Gastroesophageal sphincter (tissue), 3 donors: Measurements from ENCODE around the gene LCORL.

ENCODE experiments used
- CTCF ChIP-seq, 4 experiments: fragments of 200-600 bp in 2 of 4; fragments of 450-650 bp in 2 of 4; sonication (generic) in 1 of 4; IDR thresholded peaks; one replicate each; pipeline ENCODE4 v1.5.1; 2017 to 2019; ENCODE audit warnings: antibody characterized with exemption in 4 of 4, mild to moderate bottlenecking in 2 of 4, moderate library complexity in 2 of 4
- EP300 ChIP-seq: sonication (generic); formaldehyde crosslinking; IDR thresholded peaks from one replicate; pipeline ENCODE4 v1.6.1; 2017; ENCODE audit warnings: antibody characterized with exemption, mild to moderate bottlenecking
- POLR2A ChIP-seq, 2 donors: fragments of 450-650 bp; IDR thresholded peaks; one replicate each; pipeline ENCODE4 v1.6.1; 2017; ENCODE audit warnings: antibody characterized with exemption in 2 of 2, mild to moderate bottlenecking in 2 of 2, moderate library complexity in 1 of 2
- POLR2AphosphoS5 ChIP-seq: sonication (generic); formaldehyde crosslinking; IDR thresholded peaks from one replicate; pipeline ENCODE4 v1.6.1; 2017; ENCODE audit warnings: antibody characterized with exemption

GRCh38 chr4:17997129-17997528 lies 24.4 kb downstream of the LCORL start:
- TF ChIP-seq EP300: no peak
- TF ChIP-seq POLR2A (IDR thresholded peaks at IDR 0.05): no peak
- no peak for TF ChIP-seq CTCF (IDR thresholded peaks at IDR 0.05)
- TF ChIP-seq POLR2AphosphoS5: no peak
